Endometrium (tissue), 2 donors: ENCODE data around the gene BCR.

Experiments used
- FAIRE-seq: peaks from 2 replicates; lab custom pipeline; 2012; peaks lifted over from hg19 to GRCh38; lab: Jason Lieb, UNC
- donor health status: control.
- donor health status: control.

BCR gene

DNA sequence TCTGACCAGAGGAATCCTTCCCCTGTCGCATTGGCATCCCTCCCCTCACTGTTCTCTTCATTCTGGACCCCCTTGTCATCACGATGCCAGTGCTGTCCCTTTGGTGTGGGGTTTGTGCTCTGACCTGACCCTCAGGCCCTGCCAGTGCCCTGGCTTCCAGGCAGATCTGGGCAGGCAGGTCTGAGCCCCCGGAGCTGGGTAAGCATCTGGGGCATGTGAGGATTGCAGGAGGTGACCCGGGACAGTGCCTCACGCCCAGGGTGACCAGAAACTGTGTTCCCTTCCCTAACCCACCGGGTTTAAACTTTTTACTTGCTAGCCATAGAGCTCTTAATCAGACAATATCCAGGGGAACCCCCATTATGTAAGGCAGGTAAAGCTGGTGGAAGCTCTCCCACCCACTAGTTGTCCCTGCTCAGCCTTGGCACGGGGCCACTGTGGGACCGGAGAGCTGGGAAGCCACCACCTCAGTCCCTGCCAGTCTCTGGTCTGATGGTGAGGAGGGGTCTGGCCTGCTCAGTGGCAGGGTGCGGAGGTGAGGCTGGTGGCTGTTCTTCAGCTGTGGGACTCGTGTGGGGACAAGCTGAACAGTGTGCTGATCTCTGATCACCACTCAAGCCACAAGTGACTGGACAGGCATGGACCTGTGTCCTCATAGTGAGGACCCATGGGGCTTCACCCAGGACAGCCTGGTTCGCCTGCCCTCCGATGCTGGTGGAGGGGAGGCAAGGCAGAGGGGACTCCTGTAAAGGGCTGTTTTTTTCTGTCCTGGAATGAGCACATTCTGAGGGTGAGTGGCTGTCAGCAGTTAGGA, 38.0 kb downstream of the BCR start:
- FAIRE-seq, result no peak

GRCh38 chr22:23218867-23219251, 38.5 kb downstream of the BCR start:
- no peak for FAIRE-seq

- no peak for FAIRE-seq
These were observed 39.0 kb downstream of the BCR start for GRCh38 chr22:23219317-23219716.

GRCh38 chr22:23219822-23220484, 39.6 kb downstream of the BCR start:
- FAIRE-seq, result no peak

DNA sequence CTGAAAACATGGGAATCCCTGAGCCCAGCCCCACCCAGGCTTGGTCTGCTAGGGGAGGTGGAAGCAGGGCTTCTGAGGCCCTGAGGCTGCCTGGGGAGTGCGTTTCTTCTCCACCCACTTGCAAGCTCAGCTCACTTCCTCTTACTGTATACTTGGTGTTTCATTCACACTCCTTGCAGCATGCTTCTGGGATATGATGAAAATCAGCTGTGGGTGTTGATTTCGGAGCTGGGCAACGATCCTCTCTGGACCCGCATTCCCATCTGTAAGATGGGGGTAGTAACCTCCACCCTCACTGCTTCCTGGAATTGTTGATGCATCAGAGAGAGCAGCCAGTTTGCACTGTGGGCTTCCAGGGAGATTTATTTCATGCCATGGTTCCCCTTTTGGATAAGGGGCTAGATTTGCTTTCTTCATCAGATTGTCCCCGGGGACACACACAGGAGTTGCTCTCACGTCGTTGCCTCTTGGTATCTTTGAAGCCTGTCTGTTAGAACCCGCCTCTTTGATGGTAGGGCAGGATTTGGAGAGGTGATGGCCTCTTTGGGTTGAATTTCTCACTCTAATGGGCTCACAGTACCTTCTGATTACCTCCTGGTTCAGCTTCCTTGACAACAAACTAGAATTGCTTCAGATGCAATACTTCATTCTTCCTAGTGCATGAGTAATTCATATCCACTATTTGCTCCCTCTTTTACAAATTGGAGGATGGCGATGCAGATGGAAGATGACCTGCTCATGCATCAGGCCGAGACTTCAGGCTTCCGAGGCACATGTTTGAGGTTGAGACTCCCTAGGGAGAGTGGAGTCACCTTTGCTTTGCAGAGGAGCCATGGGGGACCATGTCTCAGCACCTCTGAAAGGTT, 40.4 kb downstream of the BCR start:
- no peak for FAIRE-seq

- FAIRE-seq, result no peak
These were observed 41.1 kb downstream of the BCR start for GRCh38 chr22:23221351-23221804.

DNA sequence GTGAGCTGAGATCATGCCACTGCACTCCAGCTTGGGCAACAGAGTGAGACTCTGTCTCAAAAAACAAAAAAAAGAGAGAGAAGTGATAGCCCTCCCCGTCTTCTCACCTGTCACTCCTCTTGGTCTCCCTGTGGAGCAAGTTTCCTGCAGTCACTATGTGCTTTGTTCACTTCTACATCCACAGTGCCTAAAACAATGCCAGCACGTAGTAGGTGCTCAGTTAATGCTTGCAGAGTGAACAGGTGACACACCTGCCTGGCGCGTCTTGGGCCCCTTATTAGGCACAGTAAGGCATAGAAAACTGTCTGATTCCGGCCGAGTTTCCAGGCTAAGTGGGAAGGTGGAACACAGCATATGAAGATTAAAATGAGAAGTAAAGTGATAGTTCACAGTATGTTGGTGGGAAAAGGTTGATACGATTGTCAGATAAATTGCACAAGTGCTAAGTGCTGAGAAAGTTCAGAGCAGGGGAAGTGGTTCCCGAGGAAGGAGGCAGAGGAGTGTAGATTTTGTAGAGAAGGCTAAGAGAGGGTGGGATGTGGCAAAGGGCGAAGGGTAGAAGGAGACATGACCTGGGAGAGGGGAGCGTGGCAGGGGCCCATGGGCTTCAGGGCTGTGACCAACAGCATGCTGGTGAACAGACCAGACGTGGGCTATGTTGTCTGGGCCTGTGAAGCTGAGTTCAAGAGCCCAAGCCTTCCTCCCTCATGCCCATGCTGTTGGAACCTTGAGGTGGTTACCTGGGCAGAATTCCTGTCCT, 41.9 kb downstream of the BCR start:
- FAIRE-seq, result no peak

GRCh38 chr22:23222793-23223568, 42.7 kb downstream of the BCR start:
- no peak for FAIRE-seq

GRCh38 chr22:23223569-23224317, 43.4 kb downstream of the BCR start:
- no peak for FAIRE-seq

- no peak for FAIRE-seq
These were observed 44.5 kb downstream of the BCR start for GRCh38 chr22:23224846-23225245.

GRCh38 chr22:23225337-23225723, 45.0 kb downstream of the BCR start:
- no peak for FAIRE-seq

- no peak for FAIRE-seq
These were observed 45.6 kb downstream of the BCR start for GRCh38 chr22:23225724-23226496.

- FAIRE-seq, result no peak
These were observed 46.2 kb downstream of the BCR start for GRCh38 chr22:23226497-23226850.

- FAIRE-seq, result no peak
These were observed 47.1 kb downstream of the BCR start for GRCh38 chr22:23227380-23227779.

- no peak for FAIRE-seq
These were observed 48.2 kb downstream of the BCR start for GRCh38 chr22:23228503-23228902.

DNA sequence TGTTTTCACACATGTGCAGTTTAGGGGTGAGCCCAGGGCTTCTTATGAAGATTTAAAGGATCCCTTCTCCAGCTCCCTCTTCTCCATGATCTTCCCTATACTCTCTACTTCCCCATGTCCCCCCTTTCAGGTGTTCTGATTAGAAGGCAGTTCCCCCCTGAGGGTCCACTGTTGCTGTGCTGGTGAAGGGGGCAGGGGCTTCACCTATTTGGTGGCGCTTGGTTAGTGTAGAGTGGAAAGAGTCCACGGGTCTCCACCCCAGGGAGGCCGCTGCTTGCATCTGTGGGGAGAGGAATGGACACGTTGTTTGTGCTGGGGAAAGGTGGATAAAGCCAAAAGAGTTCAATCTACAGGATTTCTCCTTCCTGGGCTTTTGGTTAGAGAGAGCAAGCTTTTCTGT, 49.3 kb downstream of the BCR start:
- no peak for FAIRE-seq

- no peak for FAIRE-seq
These were observed 50.2 kb downstream of the BCR start for GRCh38 chr22:23230348-23231068.

DNA sequence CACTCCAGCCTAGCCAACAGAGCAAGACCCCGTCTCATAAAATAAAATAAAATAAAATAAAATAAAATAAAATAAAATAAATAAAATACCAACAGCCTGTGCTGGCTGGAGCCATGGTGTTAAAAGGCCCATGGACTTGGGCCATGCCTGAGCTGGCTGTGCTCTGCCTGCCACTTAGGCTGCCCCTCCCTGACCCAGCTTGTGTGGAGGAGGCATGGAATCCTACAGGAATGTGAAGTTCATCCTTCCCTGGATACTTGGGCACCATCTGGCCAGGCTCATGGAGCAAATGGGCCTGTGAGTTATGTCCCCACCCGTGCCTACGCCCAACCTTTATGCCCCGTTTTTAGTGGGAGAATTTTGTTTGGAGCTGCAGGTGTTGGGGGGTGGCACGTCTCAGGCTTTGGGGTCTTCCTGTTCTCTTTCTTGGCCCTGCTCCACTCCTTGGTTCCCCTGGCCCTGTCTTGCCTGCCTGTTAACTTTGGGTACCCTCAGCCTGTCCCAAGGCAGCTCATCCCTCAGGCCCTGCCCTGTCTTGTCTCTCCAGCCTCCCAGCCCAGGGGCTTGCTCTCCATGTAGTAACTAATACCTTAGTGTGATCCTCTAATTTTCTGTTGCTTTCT, 51.3 kb downstream of the BCR start:
- no peak for FAIRE-seq
